ENCODE data around the gene BRIP1.

The BRIP1 gene

GRCh38 chr17:61764846-61765245 is 98.5 kb downstream of the BRIP1 start:
- no peaks in the 10 kb centered on the region for H3K79me2 ChIP-seq (ENCODE audit: control insufficient read depth, insufficient read depth, low read length, poor library complexity)
- no peak overlapping the region for H2BK12ac ChIP-seq (ENCODE audit: low read length)
- no peaks in the 10 kb centered on the region for H3K4me1 ChIP-seq (ENCODE audit: control insufficient read depth in 1 of 2, insufficient read depth in 2 of 2, low read length in 2 of 2)
- no peak overlapping the region for H2AFZ ChIP-seq (ENCODE audit: insufficient read depth, low read length, poor library complexity)
- H3K23ac ChIP-seq (ENCODE audit: low read length), result no peak overlapping the region
- H3K36me3 ChIP-seq (ENCODE audit: control insufficient read depth in 1 of 2, insufficient read depth in 2 of 2, low read length in 2 of 2), result peaks cover 0 to 2% of the 10 kb centered on the region in 2 experiments
- WGBS (ENCODE audit: extremely low coverage, insufficient coverage, insufficient read length), result no CpG with 5 or more reads among the region's 1 CpG
- H3K27ac ChIP-seq (ENCODE audit: low read depth, low read length), result no peak overlapping the region
- H3K79me1 ChIP-seq (ENCODE audit: low read length), result no peaks in the 10 kb centered on the region
- no peak overlapping the region for H4K12ac ChIP-seq (ENCODE audit: low read depth, low read length)
- H2BK120ac ChIP-seq (ENCODE audit: insufficient read depth, low read length, poor library complexity), result no peak overlapping the region
- no peaks in the 10 kb centered on the region for H3K9me3 ChIP-seq (ENCODE audit: insufficient read depth, low read depth, low read length)
- no peak overlapping the region for H3K4me2 ChIP-seq (ENCODE audit: low read length)
- no peaks in the 10 kb centered on the region for H3K27me3 ChIP-seq (ENCODE audit: insufficient read depth, low read length)
- no peak overlapping the region for H3K4ac ChIP-seq (ENCODE audit: low read depth, low read length)
- H4K8ac ChIP-seq (ENCODE audit: low read depth, low read length), result no peak overlapping the region
- no peak overlapping the region for H2AK5ac ChIP-seq (ENCODE audit: low read length)
- no peak overlapping the region for H3K14ac ChIP-seq (ENCODE audit: low read length)
- no peak overlapping the region for H2BK5ac ChIP-seq (ENCODE audit: low read depth, low read length, poor library complexity)
- no peak for DNase-seq
- no peak overlapping the region for H4K91ac ChIP-seq (ENCODE audit: low read depth, low read length)
- H3K4me3 ChIP-seq (ENCODE audit: low read depth, low read length), result no peak overlapping the region
- H3K18ac ChIP-seq (ENCODE audit: low read length), result no peak overlapping the region
- no peak overlapping the region for H3K9ac ChIP-seq (ENCODE audit: low read length)

- DNase-seq, result no peak
- no peaks in the 10 kb centered on the region for H3K79me1 ChIP-seq (ENCODE audit: low read length)
- no peak overlapping the region for H3K23ac ChIP-seq (ENCODE audit: low read length)
- H3K27ac ChIP-seq (ENCODE audit: low read depth, low read length), result no peak overlapping the region
- no peaks in the 10 kb centered on the region for H3K79me2 ChIP-seq (ENCODE audit: control insufficient read depth, insufficient read depth, low read length, poor library complexity)
- no peak overlapping the region for H4K12ac ChIP-seq (ENCODE audit: low read depth, low read length)
- no peaks in the 10 kb centered on the region for H3K27me3 ChIP-seq (ENCODE audit: insufficient read depth, low read length)
- H2BK120ac ChIP-seq (ENCODE audit: insufficient read depth, low read length, poor library complexity), result no peak overlapping the region
- no peak overlapping the region for H3K4me3 ChIP-seq (ENCODE audit: low read depth, low read length)
- no peak overlapping the region for H2AFZ ChIP-seq (ENCODE audit: insufficient read depth, low read length, poor library complexity)
- H3K4ac ChIP-seq (ENCODE audit: low read depth, low read length), result no peak overlapping the region
- no peak overlapping the region for H2AK5ac ChIP-seq (ENCODE audit: low read length)
- no peak overlapping the region for H4K8ac ChIP-seq (ENCODE audit: low read depth, low read length)
- no peak overlapping the region for H4K91ac ChIP-seq (ENCODE audit: low read depth, low read length)
- H3K18ac ChIP-seq (ENCODE audit: low read length), result no peak overlapping the region
- no peak overlapping the region for H2BK12ac ChIP-seq (ENCODE audit: low read length)
- no peak overlapping the region for H3K4me2 ChIP-seq (ENCODE audit: low read length)
- no peak overlapping the region for H3K14ac ChIP-seq (ENCODE audit: low read length)
- H3K36me3 ChIP-seq (ENCODE audit: control insufficient read depth in 1 of 2, insufficient read depth in 2 of 2, low read length in 2 of 2), result peaks cover 2% of the 10 kb centered on the region in 2 experiments
- H2BK5ac ChIP-seq (ENCODE audit: low read depth, low read length, poor library complexity), result no peak overlapping the region
- H3K9ac ChIP-seq (ENCODE audit: low read length), result no peak overlapping the region
- no peaks in the 10 kb centered on the region for H3K4me1 ChIP-seq (ENCODE audit: control insufficient read depth in 1 of 2, insufficient read depth in 2 of 2, low read length in 2 of 2)
- no peaks in the 10 kb centered on the region for H3K9me3 ChIP-seq (ENCODE audit: insufficient read depth, low read depth, low read length)
- no CpG with 5 or more reads among the region's 2 CpGs for WGBS (ENCODE audit: extremely low coverage, insufficient coverage, insufficient read length)
Observed at GRCh38 chr17:61761827-61762226, 101.5 kb downstream of the BRIP1 start.

- no peak overlapping the region for H3K9ac ChIP-seq (ENCODE audit: low read length)
- H3K4me1 ChIP-seq (ENCODE audit: control insufficient read depth in 1 of 2, insufficient read depth in 2 of 2, low read length in 2 of 2), result no peaks in the 10 kb centered on the region
- H3K18ac ChIP-seq (ENCODE audit: low read length), result no peak overlapping the region
- no peak overlapping the region for H3K14ac ChIP-seq (ENCODE audit: low read length)
- H3K27ac ChIP-seq (ENCODE audit: low read depth, low read length), result no peak overlapping the region
- H3K4me3 ChIP-seq (ENCODE audit: low read depth, low read length), result no peak overlapping the region
- H2BK120ac ChIP-seq (ENCODE audit: insufficient read depth, low read length, poor library complexity), result no peak overlapping the region
- H4K12ac ChIP-seq (ENCODE audit: low read depth, low read length), result no peak overlapping the region
- no peaks in the 10 kb centered on the region for H3K79me1 ChIP-seq (ENCODE audit: low read length)
- no peaks in the 10 kb centered on the region for H3K79me2 ChIP-seq (ENCODE audit: control insufficient read depth, insufficient read depth, low read length, poor library complexity)
- H2BK5ac ChIP-seq (ENCODE audit: low read depth, low read length, poor library complexity), result no peak overlapping the region
- no peak overlapping the region for H2AK5ac ChIP-seq (ENCODE audit: low read length)
- H3K4me2 ChIP-seq (ENCODE audit: low read length), result no peak overlapping the region
- DNase-seq, result no peak
- no peaks in the 10 kb centered on the region for H3K9me3 ChIP-seq (ENCODE audit: insufficient read depth, low read depth, low read length)
- H3K23ac ChIP-seq (ENCODE audit: low read length), result no peak overlapping the region
- H3K36me3 ChIP-seq (ENCODE audit: control insufficient read depth in 1 of 2, insufficient read depth in 2 of 2, low read length in 2 of 2), result peaks cover 2% of the 10 kb centered on the region in 2 experiments
- H2AFZ ChIP-seq (ENCODE audit: insufficient read depth, low read length, poor library complexity), result no peak overlapping the region
- H3K27me3 ChIP-seq (ENCODE audit: insufficient read depth, low read length), result no peaks in the 10 kb centered on the region
- H4K91ac ChIP-seq (ENCODE audit: low read depth, low read length), result no peak overlapping the region
- no peak overlapping the region for H2BK12ac ChIP-seq (ENCODE audit: low read length)
- H4K8ac ChIP-seq (ENCODE audit: low read depth, low read length), result no peak overlapping the region
- WGBS (ENCODE audit: extremely low coverage, insufficient coverage, insufficient read length), result no CpG with 5 or more reads among the region's 1 CpG
- H3K4ac ChIP-seq (ENCODE audit: low read depth, low read length), result no peak overlapping the region
Observed at GRCh38 chr17:61759362-61759761, 104.0 kb downstream of the BRIP1 start.

GRCh38 chr17:61758430-61758829 is 104.9 kb downstream of the BRIP1 start:
- Histone ChIP-seq H3K9me3 (ENCODE audit: insufficient read depth, low read depth, low read length) (no peaks in the 10 kb centered on the region), H3K79me2 (ENCODE audit: control insufficient read depth, insufficient read depth, low read length, poor library complexity) (no peaks in the 10 kb centered on the region), H2BK12ac (ENCODE audit: low read length) (no peak overlapping the region), H3K27ac (ENCODE audit: low read depth, low read length) (no peak overlapping the region), H4K12ac (ENCODE audit: low read depth, low read length) (no peak overlapping the region), H3K79me1 (ENCODE audit: low read length) (no peaks in the 10 kb centered on the region), H3K4me3 (ENCODE audit: low read depth, low read length) (no peak overlapping the region), H4K8ac (ENCODE audit: low read depth, low read length) (no peak overlapping the region), H3K4ac (ENCODE audit: low read depth, low read length) (no peak overlapping the region), H3K18ac (ENCODE audit: low read length) (no peak overlapping the region), H2BK5ac (ENCODE audit: low read depth, low read length, poor library complexity) (no peak overlapping the region), H3K14ac (ENCODE audit: low read length) (no peak overlapping the region), H4K91ac (ENCODE audit: low read depth, low read length) (no peak overlapping the region), H3K4me1 (ENCODE audit: control insufficient read depth in 1 of 2, insufficient read depth in 2 of 2, low read length in 2 of 2) (no peaks in the 10 kb centered on the region), H3K27me3 (ENCODE audit: insufficient read depth, low read length) (no peaks in the 10 kb centered on the region), H3K4me2 (ENCODE audit: low read length) (no peak overlapping the region), H3K36me3 (ENCODE audit: control insufficient read depth in 1 of 2, insufficient read depth in 2 of 2, low read length in 2 of 2) (peaks cover 0 to 2% of the 10 kb centered on the region in 2 experiments), H3K23ac (ENCODE audit: low read length) (no peak overlapping the region), H2BK120ac (ENCODE audit: insufficient read depth, low read length, poor library complexity) (no peak overlapping the region), H2AK5ac (ENCODE audit: low read length) (no peak overlapping the region), H3K9ac (ENCODE audit: low read length) (no peak overlapping the region), H2AFZ (ENCODE audit: insufficient read depth, low read length, poor library complexity) (no peak overlapping the region)
- WGBS (ENCODE audit: extremely low coverage, insufficient coverage, insufficient read length), result no CpG with 5 or more reads among the region's 2 CpGs
- DNase-seq, result no peak
